BLaER1 treated with 17β-estradiol and CSF1 and Interleukin-3, amounts not matched to agents 10 nM and 100 nM (cell line): ENCODE data around the gene SLC25A21.
"Not testable (repeated sequence)": the region's sequence is repeated elsewhere in the genome, so short reads cannot be mapped to it uniquely, and the experiment has no call there.

Experiments
- H3K27ac ChIP-seq, 11 experiments: shearing (Covaris generic); formaldehyde crosslinking; 2 replicates each; pipeline ENCODE4 v1.8.1; 2022
- H3K27me3 ChIP-seq, 11 experiments: shearing (Covaris generic); formaldehyde crosslinking; 2 replicates each; pipeline ENCODE4 v1.8.1; 2022
- H3K36me3 ChIP-seq, 11 experiments: shearing (Covaris generic); formaldehyde crosslinking; 2 replicates each; pipeline ENCODE4 v1.8.1; 2022
- H3K4me1 ChIP-seq, 10 experiments: shearing (Covaris generic); formaldehyde crosslinking; 2 replicates each; pipeline ENCODE4 v1.8.1; 2022
- H3K4me2 ChIP-seq, 11 experiments: shearing (Covaris generic); formaldehyde crosslinking; 2 replicates each; pipeline ENCODE4 v1.8.1; 2022
- H3K4me3 ChIP-seq, 10 experiments: shearing (Covaris generic); formaldehyde crosslinking; 2 replicates each; pipeline ENCODE4 v1.8.1; 2022
- H3K9ac ChIP-seq, 11 experiments: shearing (Covaris generic); formaldehyde crosslinking; 2 replicates each; pipeline ENCODE4 v1.8.1; 2022
- H3K9me3 ChIP-seq, 11 experiments: shearing (Covaris generic); formaldehyde crosslinking; replicated peaks in 1 of 11; 2 replicates each; pipeline ENCODE4 v1.8.1; 2022
- H4K20me1 ChIP-seq, 11 experiments: shearing (Covaris generic); formaldehyde crosslinking; 2 replicates each; pipeline ENCODE4 v1.8.1; 2022
- Cebpa-rat ChIP-seq, 11 experiments: shearing (Covaris generic); IDR thresholded peaks; 2 replicates each; pipeline ENCODE4 v1.8.1; 2022

The SLC25A21 gene

DNA sequence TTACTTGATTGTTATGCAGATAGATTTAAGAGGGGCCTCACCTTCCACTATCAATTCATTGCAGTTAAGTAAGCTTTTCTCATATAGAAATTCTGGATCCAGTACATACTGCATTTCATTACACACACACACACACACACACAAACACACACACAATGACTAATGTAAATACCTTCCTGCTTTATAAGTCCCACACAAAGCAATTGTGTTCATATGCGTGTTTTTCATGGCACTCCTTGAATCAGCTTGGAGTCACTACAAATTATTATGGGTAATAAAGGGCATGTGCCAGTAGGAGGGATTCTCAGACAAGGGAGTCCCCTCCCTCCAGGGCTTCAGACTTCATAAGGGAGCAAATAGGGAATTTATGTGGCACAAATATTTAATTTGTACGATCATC, 29.9 kb upstream of the SLC25A21 start:
- H3K4me1 ChIP-seq: 0 out of 20 replicates have a peak, but pooled peaks cover 0 to 5% (median 0%) of the 10 kb centered on the region in 10 experiments

DNA sequence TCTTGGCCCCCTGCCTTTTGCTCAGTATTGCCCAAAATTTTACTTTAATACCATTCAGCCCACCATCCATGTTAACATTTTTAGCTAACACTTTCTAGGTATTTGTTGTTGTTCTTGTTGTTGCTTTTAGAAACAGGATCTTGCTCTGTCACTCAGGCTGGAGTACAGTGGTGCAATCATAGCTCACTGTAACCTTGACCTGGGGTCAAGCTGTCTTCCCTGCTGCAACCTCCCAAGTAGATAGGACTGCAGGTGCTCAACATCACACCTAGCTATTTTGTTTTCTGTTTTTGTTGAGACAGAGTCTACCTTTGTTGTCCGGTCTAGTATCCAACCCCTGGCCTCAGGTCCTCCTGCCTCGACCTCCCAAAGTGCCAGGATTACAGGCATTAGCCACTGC, 29.3 kb upstream of the SLC25A21 start:
- H3K9me3 ChIP-seq: peaks cover 16 to 28% (median 23%) of the 10 kb centered on the region in 11 experiments
- H3K36me3 ChIP-seq: peaks cover 0 to 5% (median 0%) of the 10 kb centered on the region in 11 experiments; a peak in 4 of 22 replicates
- no peak overlapping the region for H3K9ac ChIP-seq
- no peaks in the 10 kb centered on the region for H4K20me1 ChIP-seq
- no peak overlapping the region for H3K4me3 ChIP-seq
- H3K4me2 ChIP-seq: no peak overlapping the region
- no peak for TF ChIP-seq Cebpa-rat (IDR thresholded peaks at IDR 0.05)
- no peak overlapping the region for H3K27ac ChIP-seq
- 0 out of 20 replicates have a peak, but pooled peaks cover 0 to 5% (median 0%) of the 10 kb centered on the region in 10 experiments for H3K4me1 ChIP-seq
- H3K27me3 ChIP-seq: no peaks in the 10 kb centered on the region

More for the DNA sequence above, 29.9 kb upstream of the SLC25A21 start:
- H3K4me3 ChIP-seq: no peak overlapping the region
- H3K9ac ChIP-seq: no peak overlapping the region
- H4K20me1 ChIP-seq: no peaks in the 10 kb centered on the region
- H3K4me2 ChIP-seq: no peak overlapping the region
- H3K36me3 ChIP-seq: peaks cover 0 to 5% (median 0%) of the 10 kb centered on the region in 11 experiments; a peak in 4 of 22 replicates
- no peak overlapping the region for H3K27ac ChIP-seq
- TF ChIP-seq Cebpa-rat (IDR thresholded peaks at IDR 0.05): no peak
- no peaks in the 10 kb centered on the region for H3K27me3 ChIP-seq
- peaks cover 21 to 34% (median 29%) of the 10 kb centered on the region in 11 experiments for H3K9me3 ChIP-seq

DNA sequence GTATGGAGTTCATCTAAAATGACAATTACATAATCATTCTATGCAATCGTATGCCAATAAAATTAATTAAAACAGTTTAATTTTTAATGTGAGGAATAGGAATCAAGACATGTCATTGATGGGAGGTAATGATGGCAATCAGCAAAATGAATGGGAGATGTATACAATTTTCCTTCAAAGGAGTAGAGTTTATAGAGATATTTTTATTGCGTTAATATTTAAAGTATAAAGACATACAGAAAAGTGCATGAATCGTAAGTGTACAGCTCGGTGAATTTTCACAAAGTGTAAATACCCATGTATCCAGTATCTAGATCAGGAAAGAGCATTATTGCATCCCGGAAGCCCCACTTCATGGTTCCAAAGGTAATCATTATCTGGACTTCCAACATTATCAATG, 26.5 kb upstream of the SLC25A21 start:
- H3K4me1 ChIP-seq: 0 out of 20 replicates have a peak, but pooled peaks cover 0 to 5% (median 0%) of the 10 kb centered on the region in 10 experiments
- H3K4me2 ChIP-seq: no peak overlapping the region
- no peaks in the 10 kb centered on the region for H3K27me3 ChIP-seq
- no peak overlapping the region for H3K4me3 ChIP-seq
- no peak overlapping the region for H3K9ac ChIP-seq
- TF ChIP-seq Cebpa-rat (IDR thresholded peaks at IDR 0.05): no peak
- no peaks in the 10 kb centered on the region for H4K20me1 ChIP-seq
- H3K9me3 ChIP-seq: peaks cover 0 to 10% (median 6%) of the 10 kb centered on the region in 11 experiments; a peak in 10 of 22 replicates
- H3K36me3 ChIP-seq: no peaks in the 10 kb centered on the region
- no peak overlapping the region for H3K27ac ChIP-seq

DNA sequence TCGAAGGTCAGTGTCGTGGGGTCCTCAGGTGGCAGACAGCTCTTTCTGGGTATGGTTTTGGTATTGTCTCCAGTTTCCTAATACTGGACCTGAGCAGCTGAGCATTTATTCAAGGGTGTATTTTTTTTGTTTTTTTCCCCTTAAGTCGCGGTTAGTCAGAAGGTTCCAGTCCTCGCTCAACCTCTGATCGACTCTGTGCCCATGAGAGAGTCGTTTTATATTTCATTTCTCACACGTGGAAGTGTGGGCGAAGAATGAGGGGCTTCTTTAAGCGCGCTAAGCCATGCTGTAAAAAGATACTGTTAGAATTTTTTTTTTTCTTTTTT, 25.8 kb upstream of the SLC25A21 start:
- Histone ChIP-seq H3K9me3 (peaks cover 0 to 10% (median 6%) of the 10 kb centered on the region in 11 experiments; a peak in 10 of 22 replicates), H3K4me2 (no peak overlapping the region), H3K9ac (no peak overlapping the region), H3K4me3 (no peak overlapping the region), H3K27ac (no peak overlapping the region), H3K4me1 (0 out of 20 replicates have a peak, but pooled peaks cover 0 to under 1% (median 0%) of the 10 kb centered on the region in 10 experiments), H3K27me3 (no peaks in the 10 kb centered on the region), H4K20me1 (no peaks in the 10 kb centered on the region), H3K36me3 (no peaks in the 10 kb centered on the region)
- no peak for TF ChIP-seq Cebpa-rat (IDR thresholded peaks at IDR 0.05)

DNA sequence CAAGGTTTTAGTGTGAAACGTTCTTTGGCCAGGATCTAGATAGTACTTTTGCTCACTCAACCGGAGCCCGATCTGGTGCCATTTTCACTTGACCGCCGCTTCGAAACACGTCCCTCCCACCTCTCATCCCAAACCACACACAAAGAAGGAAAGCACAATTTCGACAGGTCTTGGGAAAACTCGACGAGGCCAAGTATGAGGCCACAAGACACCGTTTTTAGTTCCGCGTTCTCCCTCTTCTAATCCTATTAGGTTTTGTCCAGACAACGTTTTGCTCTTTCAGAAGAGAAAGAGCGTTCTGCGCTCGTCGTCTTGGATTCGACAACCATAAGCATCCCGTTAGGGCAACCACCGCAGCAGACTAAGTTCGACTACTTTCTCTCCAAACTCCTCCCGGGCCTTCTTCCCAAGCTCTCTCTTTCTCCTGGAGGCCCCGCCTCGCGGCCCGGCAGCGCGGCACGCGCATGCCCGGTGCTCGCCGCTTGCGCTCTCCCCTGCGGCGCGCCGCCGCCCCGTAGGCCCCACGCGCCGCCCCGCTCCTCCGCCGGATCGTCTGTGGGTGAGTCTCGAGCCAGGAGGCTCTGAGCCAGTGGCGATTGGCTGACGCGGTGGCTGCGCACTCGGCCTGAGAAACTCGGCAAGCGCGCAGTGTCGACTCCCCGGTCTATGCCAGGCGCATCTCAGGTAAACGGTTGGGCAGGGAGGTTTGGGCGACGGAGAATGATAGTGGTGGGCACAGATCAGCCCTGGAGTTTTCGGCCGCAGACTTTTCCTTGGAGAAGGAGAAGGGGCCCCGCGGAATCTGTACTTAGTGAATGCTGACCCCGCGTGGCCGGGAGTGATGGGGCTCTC, 25.2 kb upstream of the SLC25A21 start, which contains the start of gene MIPOL1:
Gene MIPOL1, plus strand, starts transcription at position 517 of the 852 bp plus-strand sequence. CDS start 49,952 bp downstream, outside the sequence.
- TF ChIP-seq Cebpa-rat (IDR thresholded peaks at IDR 0.05): no peak
- Histone ChIP-seq H3K9me3 (peaks cover 0 to 10% (median 6%) of the 10 kb centered on the region in 11 experiments; a peak in 10 of 22 replicates), H3K27me3 (no peaks in the 10 kb centered on the region), H3K4me1 (no peaks in the 10 kb centered on the region), H3K9ac (no peak within 1 kb of the TSS), H3K4me2 (no peak within 1 kb of the TSS), H4K20me1 (no peaks in the 10 kb centered on the region), H3K27ac (no peak within 1 kb of the TSS), H3K36me3 (no peaks in the 10 kb centered on the region), H3K4me3 (no peak within 1 kb of the TSS)

DNA sequence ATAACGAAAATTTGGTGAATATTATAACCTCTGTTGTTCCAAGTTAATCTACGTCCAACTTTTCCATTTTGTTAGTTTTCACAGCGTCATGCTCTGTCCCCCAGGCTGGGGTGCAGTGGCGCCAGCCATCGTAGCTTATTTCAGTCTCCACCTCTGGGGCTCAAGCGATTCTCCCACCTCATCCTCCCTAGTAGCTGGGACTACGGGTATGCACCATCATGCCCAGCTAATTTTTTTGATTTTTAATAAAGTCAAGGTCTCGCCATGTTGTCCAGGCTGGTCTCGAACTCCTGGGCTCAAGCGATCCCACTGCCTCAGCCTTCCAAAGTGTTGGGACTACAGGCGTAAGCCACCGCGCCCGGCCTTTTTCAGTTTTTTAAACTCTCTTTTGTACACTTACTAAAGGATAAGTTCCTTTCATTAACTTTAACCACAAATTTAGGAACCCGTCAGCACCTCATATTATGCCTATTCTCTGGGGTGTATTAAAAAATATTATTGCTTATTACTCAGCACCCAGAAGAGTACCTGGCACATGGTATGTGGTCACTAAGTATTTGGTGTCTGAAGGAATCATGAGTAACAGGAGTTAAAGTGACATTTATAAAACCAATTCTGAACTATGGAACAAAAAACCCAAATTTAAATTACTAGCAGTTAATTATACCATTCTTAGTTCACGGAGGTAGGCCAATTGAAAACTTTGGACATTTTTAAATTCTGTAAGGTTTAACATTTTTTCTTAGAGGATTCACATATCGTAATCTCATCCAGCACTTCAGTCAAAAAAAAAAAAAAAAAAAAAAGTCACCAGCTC, 24.4 kb upstream of the SLC25A21 start:
- Histone ChIP-seq H3K4me1 (no peaks in the 10 kb centered on the region), H3K4me2 (no peak overlapping the region)

DNA sequence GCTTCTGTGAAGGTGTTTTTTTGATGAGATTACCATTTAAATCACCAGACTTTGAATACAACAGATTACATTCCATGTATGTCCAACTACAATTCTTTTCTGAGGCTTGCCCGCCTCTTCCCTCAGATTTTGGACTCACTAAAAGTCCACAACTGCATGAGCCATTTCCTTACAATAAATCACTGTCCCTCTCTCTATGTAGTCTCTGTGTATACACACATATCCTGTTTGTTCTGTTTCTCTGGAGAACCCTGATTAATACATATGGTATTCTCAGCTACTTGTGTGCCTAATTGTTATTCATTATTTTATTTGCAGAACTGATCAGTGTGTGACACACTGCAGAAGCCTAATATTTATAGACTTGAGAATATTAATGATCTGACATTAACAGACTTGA, 22.9 kb upstream of the SLC25A21 start:
- no peaks in the 10 kb centered on the region for H4K20me1 ChIP-seq
- no peaks in the 10 kb centered on the region for H3K4me1 ChIP-seq
- no peaks in the 10 kb centered on the region for H3K27me3 ChIP-seq
- TF ChIP-seq Cebpa-rat (IDR thresholded peaks at IDR 0.05): no peak
- H3K9ac ChIP-seq: no peak overlapping the region
- H3K4me2 ChIP-seq: no peak overlapping the region
- no peak overlapping the region for H3K4me3 ChIP-seq
- H3K27ac ChIP-seq: no peak overlapping the region
- no peaks in the 10 kb centered on the region for H3K36me3 ChIP-seq
- H3K9me3 ChIP-seq: peaks cover 0 to 10% (median 6%) of the 10 kb centered on the region in 11 experiments; a peak in 10 of 22 replicates

More for the DNA sequence above, 24.4 kb upstream of the SLC25A21 start:
- TF ChIP-seq Cebpa-rat (IDR thresholded peaks at IDR 0.05): no peak
- H3K9me3 ChIP-seq: peaks cover 0 to 10% (median 6%) of the 10 kb centered on the region in 11 experiments; a peak in 10 of 22 replicates
- no peak overlapping the region for H3K27ac ChIP-seq
- no peaks in the 10 kb centered on the region for H4K20me1 ChIP-seq
- no peak overlapping the region for H3K9ac ChIP-seq
- no peaks in the 10 kb centered on the region for H3K36me3 ChIP-seq
- no peak overlapping the region for H3K4me3 ChIP-seq
- no peaks in the 10 kb centered on the region for H3K27me3 ChIP-seq

DNA sequence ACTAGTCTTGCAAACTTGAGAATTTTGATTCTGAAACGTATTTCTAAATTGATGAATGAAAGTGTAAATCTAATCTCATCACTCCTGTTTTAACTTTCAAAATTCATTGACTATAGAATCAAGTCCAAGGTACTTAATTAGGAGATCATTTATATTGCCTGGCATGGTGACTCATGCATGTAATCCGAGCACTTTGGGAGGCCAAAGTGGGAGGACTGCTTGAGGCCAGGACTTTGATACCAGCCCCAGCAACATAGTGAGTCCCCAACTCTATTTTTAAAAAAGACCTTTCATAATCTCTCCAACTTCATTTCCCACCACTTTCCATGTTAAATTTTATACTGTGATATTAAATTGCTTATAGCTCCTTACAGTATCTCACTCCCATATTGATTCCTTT, 22.3 kb upstream of the SLC25A21 start:
- Histone ChIP-seq H3K27me3 (no peaks in the 10 kb centered on the region), H3K4me3 (no peak overlapping the region), H3K4me1 (no peaks in the 10 kb centered on the region), H3K4me2 (no peak overlapping the region), H4K20me1 (no peaks in the 10 kb centered on the region), H3K36me3 (no peaks in the 10 kb centered on the region), H3K27ac (no peak overlapping the region), H3K9ac (no peak overlapping the region), H3K9me3 (peaks cover 0 to 10% (median 7%) of the 10 kb centered on the region in 11 experiments; a peak in 10 of 22 replicates)
- no peak for TF ChIP-seq Cebpa-rat (IDR thresholded peaks at IDR 0.05)

DNA sequence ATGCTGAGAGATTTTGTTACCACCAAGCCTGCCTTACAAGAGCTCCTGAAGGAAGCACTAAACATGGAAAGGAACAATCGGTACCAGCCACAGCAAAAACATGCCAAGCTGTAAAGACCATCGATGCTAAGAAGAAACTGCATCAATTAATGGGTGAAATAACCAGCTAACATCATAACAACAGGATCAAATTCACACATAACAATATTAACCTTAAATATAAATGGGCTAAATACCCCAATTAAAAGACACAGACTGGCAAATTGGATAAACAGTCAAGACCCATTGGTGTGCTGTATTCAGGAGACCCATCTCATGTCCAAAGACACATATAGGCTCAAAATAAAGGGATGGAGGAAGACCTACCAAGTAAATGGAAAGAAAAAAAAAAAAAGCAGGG, 17.3 kb upstream of the SLC25A21 start:
- not testable (repeated sequence) for H4K20me1 ChIP-seq, H3K4me1 ChIP-seq, H3K27ac ChIP-seq

DNA sequence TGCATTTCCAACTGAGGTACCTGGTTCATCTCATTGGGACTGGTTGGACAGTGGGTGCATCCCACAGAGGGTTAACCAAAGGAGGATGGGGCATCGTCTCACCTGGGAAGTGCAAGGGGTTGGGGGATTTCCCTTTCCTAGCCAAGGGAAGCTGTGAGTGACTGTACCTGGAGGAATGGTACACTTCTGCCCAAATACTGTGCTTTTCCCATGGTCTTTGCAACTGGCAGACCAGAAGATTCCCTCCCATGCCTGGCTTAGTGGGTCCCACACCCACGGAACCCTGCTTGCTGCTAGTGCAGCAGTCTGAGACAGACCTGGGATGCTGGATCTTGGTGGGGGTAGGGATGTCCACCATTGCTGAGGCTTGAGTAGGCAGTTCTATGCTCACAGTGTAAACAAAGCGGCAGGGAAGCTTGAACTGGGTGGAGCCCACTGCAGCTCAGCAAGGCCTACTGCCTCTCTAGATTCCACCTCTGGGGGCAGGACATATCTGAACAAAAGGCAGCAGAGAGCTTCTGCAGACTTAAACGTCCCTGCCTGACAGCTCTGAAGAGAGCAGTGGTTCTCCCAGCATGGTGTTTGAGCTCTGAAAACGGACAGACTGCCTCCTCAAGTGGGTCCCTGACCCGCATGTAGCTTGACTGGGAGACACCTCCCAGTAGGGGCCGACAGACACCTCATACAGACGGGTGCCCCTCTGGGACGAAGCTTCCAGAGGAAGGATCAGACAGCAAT, 15.6 kb upstream of the SLC25A21 start:
- not testable (repeated sequence) for H3K36me3 ChIP-seq, H3K4me3 ChIP-seq, H3K9me3 ChIP-seq, H3K4me1 ChIP-seq, H3K9ac ChIP-seq, H3K27me3 ChIP-seq, H3K4me2 ChIP-seq, H4K20me1 ChIP-seq, H3K27ac ChIP-seq

More for the DNA sequence above, 17.3 kb upstream of the SLC25A21 start:
- not testable (repeated sequence) for H3K4me3 ChIP-seq, H3K9ac ChIP-seq, H3K4me2 ChIP-seq, H3K36me3 ChIP-seq, H3K9me3 ChIP-seq, H3K27me3 ChIP-seq
